ENCODE data around the gene NAPG. TPM values are rescaled to one million over a fixed set of nuclear protein-coding genes. Genes with fewer than 3 reads are reported as not detected.

Gene NAPG
- total RNA-seq, 1 experiment from 2014 or later, result 28.0 TPM

GRCh38 chr18:10560452-10561045 is 34.7 kb downstream of the NAPG start:
- TF ChIP-seq SIN3A (IDR thresholded peaks at IDR 0.05; ENCODE audit: low read depth) (no peak), ATF3 (IDR thresholded peaks at IDR 0.05) (no peak), POLR2A (IDR thresholded peaks at IDR 0.05; ENCODE audit: borderline replicate concordance, extremely low read depth, insufficient read depth, insufficient read length) (no peak), RAD21 (IDR thresholded peaks at IDR 0.05; ENCODE audit: low read depth) (peak; percentile 61)
- TF ChIP-seq, protein P1, sequence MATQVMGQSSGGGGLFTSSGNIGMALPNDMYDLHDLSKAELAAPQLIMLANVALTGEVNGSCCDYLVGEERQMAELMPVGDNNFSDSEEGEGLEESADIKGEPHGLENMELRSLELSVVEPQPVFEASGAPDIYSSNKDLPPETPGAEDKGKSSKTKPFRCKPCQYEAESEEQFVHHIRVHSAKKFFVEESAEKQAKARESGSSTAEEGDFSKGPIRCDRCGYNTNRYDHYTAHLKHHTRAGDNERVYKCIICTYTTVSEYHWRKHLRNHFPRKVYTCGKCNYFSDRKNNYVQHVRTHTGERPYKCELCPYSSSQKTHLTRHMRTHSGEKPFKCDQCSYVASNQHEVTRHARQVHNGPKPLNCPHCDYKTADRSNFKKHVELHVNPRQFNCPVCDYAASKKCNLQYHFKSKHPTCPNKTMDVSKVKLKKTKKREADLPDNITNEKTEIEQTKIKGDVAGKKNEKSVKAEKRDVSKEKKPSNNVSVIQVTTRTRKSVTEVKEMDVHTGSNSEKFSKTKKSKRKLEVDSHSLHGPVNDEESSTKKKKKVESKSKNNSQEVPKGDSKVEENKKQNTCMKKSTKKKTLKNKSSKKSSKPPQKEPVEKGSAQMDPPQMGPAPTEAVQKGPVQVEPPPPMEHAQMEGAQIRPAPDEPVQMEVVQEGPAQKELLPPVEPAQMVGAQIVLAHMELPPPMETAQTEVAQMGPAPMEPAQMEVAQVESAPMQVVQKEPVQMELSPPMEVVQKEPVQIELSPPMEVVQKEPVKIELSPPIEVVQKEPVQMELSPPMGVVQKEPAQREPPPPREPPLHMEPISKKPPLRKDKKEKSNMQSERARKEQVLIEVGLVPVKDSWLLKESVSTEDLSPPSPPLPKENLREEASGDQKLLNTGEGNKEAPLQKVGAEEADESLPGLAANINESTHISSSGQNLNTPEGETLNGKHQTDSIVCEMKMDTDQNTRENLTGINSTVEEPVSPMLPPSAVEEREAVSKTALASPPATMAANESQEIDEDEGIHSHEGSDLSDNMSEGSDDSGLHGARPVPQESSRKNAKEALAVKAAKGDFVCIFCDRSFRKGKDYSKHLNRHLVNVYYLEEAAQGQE (IDR thresholded peaks at IDR 0.05; ENCODE audit: low read depth), result no peak
- TF ChIP-seq, protein P2, sequence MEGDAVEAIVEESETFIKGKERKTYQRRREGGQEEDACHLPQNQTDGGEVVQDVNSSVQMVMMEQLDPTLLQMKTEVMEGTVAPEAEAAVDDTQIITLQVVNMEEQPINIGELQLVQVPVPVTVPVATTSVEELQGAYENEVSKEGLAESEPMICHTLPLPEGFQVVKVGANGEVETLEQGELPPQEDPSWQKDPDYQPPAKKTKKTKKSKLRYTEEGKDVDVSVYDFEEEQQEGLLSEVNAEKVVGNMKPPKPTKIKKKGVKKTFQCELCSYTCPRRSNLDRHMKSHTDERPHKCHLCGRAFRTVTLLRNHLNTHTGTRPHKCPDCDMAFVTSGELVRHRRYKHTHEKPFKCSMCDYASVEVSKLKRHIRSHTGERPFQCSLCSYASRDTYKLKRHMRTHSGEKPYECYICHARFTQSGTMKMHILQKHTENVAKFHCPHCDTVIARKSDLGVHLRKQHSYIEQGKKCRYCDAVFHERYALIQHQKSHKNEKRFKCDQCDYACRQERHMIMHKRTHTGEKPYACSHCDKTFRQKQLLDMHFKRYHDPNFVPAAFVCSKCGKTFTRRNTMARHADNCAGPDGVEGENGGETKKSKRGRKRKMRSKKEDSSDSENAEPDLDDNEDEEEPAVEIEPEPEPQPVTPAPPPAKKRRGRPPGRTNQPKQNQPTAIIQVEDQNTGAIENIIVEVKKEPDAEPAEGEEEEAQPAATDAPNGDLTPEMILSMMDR (IDR thresholded peaks at IDR 0.05 in 2 of 3, conservative IDR thresholded peaks at IDR 0.05 in 1 of 3; ENCODE audit: borderline replicate concordance in 1 of 3, insufficient read depth in 1 of 3, low read depth in 2 of 3, low read length in 2 of 3), result peak; percentile 41 to 79 (median 72); a peak in 5 of 6 replicates
- Histone ChIP-seq H3K4me3 (replicated peaks in 1 of 2; ENCODE audit: low read depth in 1 of 2, low read length in 2 of 2) (no peak overlapping the region), H4K20me1 (ENCODE audit: insufficient read depth) (no peaks in the 10 kb centered on the region), H2AFZ (ENCODE audit: low read depth, low read length, poor library complexity, severe bottlenecking) (no peak overlapping the region), H3K27me3 (ENCODE audit: insufficient read depth, low read length) (no peaks in the 10 kb centered on the region), H3K36me3 (ENCODE audit: control insufficient read depth in 1 of 2, insufficient read depth in 2 of 2, low read length in 2 of 2) (no peaks in the 10 kb centered on the region), H3K27ac (ENCODE audit: low read depth, low read length) (no peak overlapping the region), H3K9me2 (ENCODE audit: insufficient read depth) (no peaks in the 10 kb centered on the region), H3K4me1 (ENCODE audit: control insufficient read depth in 1 of 2, insufficient read depth in 2 of 2, low read length in 2 of 2) (no peaks in the 10 kb centered on the region), H3K9me3 (ENCODE audit: control insufficient read depth in 1 of 2, insufficient read depth in 1 of 2, low read depth in 1 of 2, low read length in 2 of 2) (no peaks in the 10 kb centered on the region), H3K9ac (ENCODE audit: low read length) (no peak overlapping the region), H3K4me2 (ENCODE audit: low read length) (no peak overlapping the region), H3K79me2 (ENCODE audit: insufficient read depth, low read length) (no peaks in the 10 kb centered on the region)
- ChIA-PET CTCF (interaction anchor here (0.7 to 3.5 kb wide), 12 partner anchors 10 to 993 kb away, joined by 3 to 34 read pairs (median 4); no protein-coding TSS in a partner anchor), RAD21 (ENCODE audit: low non-redundant PET in 1 of 2, low total read pairs in 2 of 2, uncharacterized antibody in 2 of 2, unreplicated experiment in 2 of 2) (interaction anchor here in 1 of 2 experiments (0.7 kb wide), 1 partner anchor 137 kb away, joined by 4 read pairs; no protein-coding TSS in a partner anchor), POLR2A (no interaction called here)
- peak; percentile 83 for ATAC-seq
- peak; percentile 36 for DNase-seq (ENCODE audit: low read depth, low spot score)
- intact Hi-C loops (cut with micrococcal nuclease), result loop anchor here (1.0 to 5.0 kb wide), 5 partner anchors 152 to 992 kb away; no protein-coding TSS in a partner anchor
- no TSS peak for BruUV-seq (replicated peaks)

Data from HCT116 (cell line).